Endothelial cell of umbilical vein (primary cell): ENCODE results near the gene BIN1. TPM values are rescaled to one million over a fixed set of nuclear protein-coding genes. Genes with fewer than 3 reads are reported as not detected.
A peak's percentile ranks its signal among the peaks of the same experiment; 100 is the strongest.

Experiments
- BruUV-seq: library from RNA; stranded (reverse); fragments of 400-500 nt; replicated peaks from 2 replicates; lab custom pipeline; 2021; lab: Mats Ljungman, UMichigan
- CTCF ChIA-PET: fragments of 300-600, 350-600 bp; sonication (Branson Sonifier 250); formaldehyde crosslinking; loops from one replicate; lab custom pipeline; 2021; ENCODE audit warnings: antibody characterized with exemption, inconsistent platforms; lab: Charles Lee
- POLR2A ChIA-PET: fragments of 300-600, 350-600 bp; sonication (Branson Sonifier 250); formaldehyde crosslinking; loops from one replicate; lab custom pipeline; 2021; ENCODE audit warnings: antibody characterized with exemption, inconsistent platforms; lab: Charles Lee
- DNase-seq: peaks from one replicate; pipeline ENCODE4 v3.0.0-alpha.2; 2011; ENCODE audit warnings: low read depth, low spot score
- FAIRE-seq: peaks from 2 replicates; lab custom pipeline; 2011; peaks lifted over from hg19 to GRCh38; lab: Jason Lieb, UNC
- H2AFZ ChIP-seq: 2 replicates; pipeline ENCODE4 v1.6.0; 2012; ENCODE audit warnings: low read depth, low read length, control low read depth, inconsistent platforms
- H3K27ac ChIP-seq: 2 replicates; pipeline ENCODE4 v1.5.1; 2011; ENCODE audit warnings: low read depth, mild to moderate bottlenecking, control low read depth, low read length, moderate library complexity; ENCODE audit not compliant: insufficient read depth
- H3K27me3 ChIP-seq, 2 experiments: 2 replicates each; pipeline versions ENCODE4 v1.6.0 to v1.6.1; 2011; ENCODE audit warnings: low read length in 2 of 2, mixed read lengths in 1 of 2; ENCODE audit not compliant: control insufficient read depth in 2 of 2, insufficient read depth in 2 of 2
- H3K36me3 ChIP-seq, 2 experiments: 2 replicates in 1 of 2; 3 replicates in 1 of 2; pipeline ENCODE4 v1.5.1; 2011; ENCODE audit warnings: low read length in 2 of 2, mild to moderate bottlenecking in 1 of 2, moderate library complexity in 1 of 2; ENCODE audit not compliant: control insufficient read depth in 2 of 2, insufficient read depth in 2 of 2; ENCODE audit errors: extremely low read depth in 1 of 2
- H3K4me1 ChIP-seq: 3 replicates; pipeline ENCODE4 v1.5.1; 2011; ENCODE audit warnings: mild to moderate bottlenecking, low read length; ENCODE audit not compliant: control insufficient read depth, insufficient read depth; ENCODE audit errors: extremely low read depth
- H3K4me2 ChIP-seq: 2 replicates; pipeline ENCODE4 v1.6.1; 2011; ENCODE audit warnings: low read length, control low read depth, mixed read lengths; ENCODE audit not compliant: insufficient read depth
- H3K4me3 ChIP-seq, 3 experiments: fragments of 200-600 bp in 1 of 3; sonication (generic), shearing (Covaris generic) in 1 of 3; replicated peaks in 1 of 3; 2 replicates each; pipeline ENCODE4 v1.5.1; 2011 to 2016; ENCODE audit warnings: control low read depth in 3 of 3, low read length in 3 of 3, mild to moderate bottlenecking in 2 of 3, inconsistent platforms in 1 of 3, low read depth in 1 of 3, moderate library complexity in 1 of 3; ENCODE audit not compliant: insufficient read depth in 1 of 3
- H3K79me2 ChIP-seq: 2 replicates; pipeline ENCODE4 v1.6.0; 2012; ENCODE audit warnings: low read length, inconsistent platforms; ENCODE audit not compliant: control insufficient read depth, insufficient read depth
- H3K9ac ChIP-seq: replicated peaks from 2 replicates; pipeline ENCODE3; 2011; ENCODE audit warnings: low read length, control low read depth; ENCODE audit not compliant: insufficient read depth; ENCODE audit errors: extremely low read depth
- H3K9me1 ChIP-seq: replicated peaks from 3 replicates; pipeline ENCODE4 v1.6.0; 2011; ENCODE audit warnings: mild to moderate bottlenecking, low read length; ENCODE audit not compliant: control insufficient read depth, insufficient read depth; ENCODE audit errors: extremely low read depth
- H3K9me3 ChIP-seq: replicated peaks from 2 replicates; pipeline ENCODE4 v1.5.1; 2012; ENCODE audit warnings: low read length, inconsistent platforms; ENCODE audit not compliant: control insufficient read depth, insufficient read depth
- H4K20me1 ChIP-seq: replicated peaks from 2 replicates; pipeline ENCODE3; 2011; ENCODE audit warnings: mild to moderate bottlenecking, low read length; ENCODE audit not compliant: control insufficient read depth, insufficient read depth; ENCODE audit errors: extremely low read depth
- CTCF ChIP-seq, 2 donors: IDR thresholded peaks; 1 replicate in 1 of 2; 2 replicates in 1 of 2; pipeline ENCODE4 v1.5.1; 2011; ENCODE audit warnings: low read length in 2 of 2, mild to moderate bottlenecking in 2 of 2, moderate library complexity in 2 of 2, control low read depth in 1 of 2, inconsistent platforms in 1 of 2, low read depth in 1 of 2; ENCODE audit not compliant: insufficient read depth in 1 of 2; ENCODE audit errors: extremely low read depth in 1 of 2
- EZH2 ChIP-seq: IDR thresholded peaks from 2 replicates; pipeline ENCODE4 v1.6.1; 2012; ENCODE audit warnings: borderline replicate concordance, low read depth, mild to moderate bottlenecking, moderate library complexity, low read length, inconsistent platforms; ENCODE audit not compliant: severe bottlenecking
- FOS ChIP-seq: IDR thresholded peaks from 2 replicates; pipeline ENCODE4 v1.6.1; 2011; ENCODE audit warnings: mild to moderate bottlenecking, low read length, moderate library complexity, borderline replicate concordance; ENCODE audit not compliant: insufficient read depth
- JUN ChIP-seq: IDR thresholded peaks from 2 replicates; pipeline ENCODE4 v1.6.1; 2011; ENCODE audit warnings: borderline replicate concordance, low read depth; ENCODE audit not compliant: insufficient read length, insufficient read depth
- MAX ChIP-seq: IDR thresholded peaks from 2 replicates; pipeline ENCODE4 v1.6.1; 2011; ENCODE audit not compliant: insufficient read depth, insufficient read length
- POLR2A ChIP-seq: IDR thresholded peaks from 2 replicates; pipeline ENCODE4 v1.6.1; 2012; ENCODE audit warnings: low read depth, mild to moderate bottlenecking, control low read depth, low read length
- POLR2AphosphoS5 ChIP-seq: IDR thresholded peaks from 2 replicates; pipeline ENCODE4 v1.6.1; 2012; ENCODE audit warnings: low read depth, mild to moderate bottlenecking, control low read depth, low read length, moderate library complexity; ENCODE audit not compliant: insufficient read depth
- dilution Hi-C: fragments of 300-500 bp; cut with MboI; formaldehyde crosslinking; loops from one replicate; pipeline ENCODE4 v1.15.0; 2019; ENCODE audit warnings: low sequenced_read_pairs; ENCODE audit not compliant: extremely low pct_ligation_motif_present
- intact Hi-C: fragments of 100-400 bp; cut with micrococcal nuclease; formaldehyde crosslinking; loops from one replicate; pipeline ENCODE4 v1.10.0; 2022
- polyA plus RNA-seq, 4 experiments: library from polyadenylated mRNA; depleted of rRNA in 3 of 4; stranded (reverse) in 3 of 4; unstranded in 1 of 4; fragments of >200 nt; gene quantifications; 2 replicates each; pipeline versions ENCODE4 v1.2.1 to v1.2.3, GENCODE V29; 2011 to 2012; ENCODE audit warnings: missing spikeins in 1 of 4
- total RNA-seq: library from RNA; stranded (reverse); gene quantifications from 2 replicates; pipeline ENCODE4 v1.2.3, GENCODE V29; 2021

BIN1 gene
- total and polyA plus RNA-seq, 2 donors (not counting 3 experiments of a cell fraction or from before 2014, with no cell fraction given): 26.3 to 36.9 TPM

- ChIA-PET POLR2A (interaction anchor here (0.6 kb wide), 1 partner anchor 9 kb away, joined by 4 read pairs; no protein-coding TSS in a partner anchor), CTCF (interaction anchor here (0.7 to 3.1 kb wide), 5 partner anchors 9 to 80 kb away, joined by 3 to 18 read pairs (median 3); no protein-coding TSS in a partner anchor)
- H3K79me2 ChIP-seq: no peaks in the 10 kb centered on the region
- FAIRE-seq: no peak
- H2AFZ ChIP-seq: no peak overlapping the region
- H3K27me3 ChIP-seq: no peaks in the 10 kb centered on the region
- no peaks in the 10 kb centered on the region for H4K20me1 ChIP-seq
- peaks cover 0 to 2% of the 10 kb centered on the region in 2 experiments for H3K36me3 ChIP-seq
- no peaks in the 10 kb centered on the region for H3K9me3 ChIP-seq
- no TSS peak for BruUV-seq
- no peak overlapping the region for H3K4me2 ChIP-seq
- no peak overlapping the region for H3K27ac ChIP-seq
- dilution Hi-C loops (no loop called here), intact Hi-C loops (no loop called here)
- TF ChIP-seq POLR2A: no peak
- no peak for TF ChIP-seq POLR2AphosphoS5
- TF ChIP-seq CTCF (IDR thresholded peaks at IDR 0.05; ENCODE audit: extremely low read depth in 1 of 2, insufficient read depth in 1 of 2, low read depth in 1 of 2, low read length in 2 of 2): peak in 1 of 2 donors; percentile 2
- TF ChIP-seq MAX: no peak
- TF ChIP-seq JUN: no peak
- TF ChIP-seq EZH2: no peak
- no peak for TF ChIP-seq FOS
- H3K4me3 ChIP-seq: no peak overlapping the region
- H3K9ac ChIP-seq: no peak overlapping the region
- H3K4me1 ChIP-seq: no peaks in the 10 kb centered on the region
- H3K9me1 ChIP-seq: no peaks in the 10 kb centered on the region
- no peak for DNase-seq
These were observed 55.6 kb downstream of the BIN1 start for GRCh38 chr2:127051116-127052056.
